Adrenal gland (tissue), 12 donors: ENCODE results near the gene DZIP1L. TPM values are rescaled to one million over a fixed set of nuclear protein-coding genes. Genes with fewer than 3 reads are reported as not detected.

Experiments
- DNase-seq, 7 donors: peaks; one replicate each; pipeline ENCODE4 v3.0.0-alpha.2; 2019 to 2020
- H3K27ac ChIP-seq, 5 donors: fragments of 200-600 bp; sonication (generic) in 4 of 5; 1 replicate in 3 of 5; 2 replicates in 2 of 5; pipeline versions ENCODE4 v1.5.1 to v1.8.0; 2016 to 2020; ENCODE audit warnings: mild to moderate bottlenecking in 1 of 5
- H3K27me3 ChIP-seq: fragments of 200-600 bp; 2 replicates; pipeline ENCODE4 v1.8.0; 2021
- H3K36me3 ChIP-seq, 2 donors: fragments of 200-600 bp; replicated peaks in 1 of 2; 1 replicate in 1 of 2; 2 replicates in 1 of 2; pipeline versions ENCODE4 v1.5.1 to v1.8.0; 2018 to 2022
- H3K4me1 ChIP-seq, 2 donors: fragments of 200-600 bp; replicated peaks in 1 of 2; 1 replicate in 1 of 2; 2 replicates in 1 of 2; pipeline versions ENCODE4 v1.5.1 to v1.8.0; 2018 to 2021
- H3K4me3 ChIP-seq, 4 donors: fragments of 200-600 bp; sonication (generic) in 3 of 4; one replicate each; pipeline ENCODE4 v1.5.1; 2016 to 2018
- H3K9me3 ChIP-seq, 3 donors: fragments of 200-600 bp; sonication (generic) in 1 of 3; replicated peaks in 1 of 3; 1 replicate in 2 of 3; 2 replicates in 1 of 3; pipeline versions ENCODE4 v1.5.1 to v1.8.0; 2016 to 2021
- CTCF ChIP-seq, 6 experiments: fragments of 450-650 bp in 4 of 6; fragments of 200-600 bp in 2 of 6; sonication (generic) in 1 of 6; IDR thresholded peaks; 1 replicate in 5 of 6; 2 replicates in 1 of 6; pipeline versions ENCODE4 v1.5.1 to v1.8.0; 2016 to 2021; ENCODE audit warnings: antibody characterized with exemption in 6 of 6, mild to moderate bottlenecking in 2 of 6, moderate library complexity in 1 of 6
- POLR2A ChIP-seq, 2 donors: fragments of 450-650 bp; IDR thresholded peaks; one replicate each; pipeline ENCODE4 v1.6.1; 2017; ENCODE audit warnings: antibody characterized with exemption in 2 of 2, mild to moderate bottlenecking in 2 of 2, moderate library complexity in 1 of 2
- WGBS, 4 donors: extraction: QIAGEN DNeasy Blood & Tissue Kit in 2 of 4; methylation state at CpG; one replicate each; pipeline versions ENCODE4 v1.1.5 to v1.1.7; 2013 to 2017; 5-methylcytosine and 5-hydroxymethylcytosine counted together
- intact Hi-C, 2 donors: fragments of 100-400 bp; cut with DNase I; formaldehyde crosslinking; loops; one replicate each; pipeline versions ENCODE4 v1.14.1 to v1.15.0; 2022 to 2023
- polyA plus RNA-seq, 3 donors: library from polyadenylated mRNA; stranded (reverse); fragments of 200-250 nt in 2 of 3; fragments of 350-450 nt in 1 of 3; fragmentation: Illumina TruSeq in 1 of 3; extraction: RNeasy Lipid Tissue Mini Kit (QIAGEN cat#74804) in 1 of 3; gene quantifications; one replicate each; pipeline ENCODE4 v1.2.3, GENCODE V29; 2013 to 2014
- total RNA-seq, 9 donors: library from RNA; depleted of rRNA in 4 of 9; stranded (reverse); fragments of >200 nt in 4 of 9; fragments of 120-200 nt in 1 of 9; fragmentation: NEBNext Ultra II Directional in 1 of 9; extraction: Animal tissue kit (Norgen Biotek cat#: 25700) in 1 of 9; gene quantifications; one replicate each; pipeline versions ENCODE4 v1.1.0 to v1.2.4, GENCODE V29; 2013 to 2023
- donor health status: healthy with polysubstance abuse.
- donor health status: Bipolar disorder and iron deficiency.
- donor health status: DM: yes; HTN: yes; CAD: no.
- donor health status: DM: no; HTN: no; CAD: no.
- donor health status: DM: no; HTN: no; CAD: no.
- donor health status: DM: yes; HTN: yes; CAD: no.

Gene DZIP1L
- total and polyA plus RNA-seq, 12 donors: 1.2 to 13.7 (median 5.2) TPM

- Histone ChIP-seq H3K36me3 (no peaks in the 10 kb centered on the region), H3K27me3 (no peaks in the 10 kb centered on the region), H3K27ac (no peak overlapping the region), H3K9me3 (no peaks in the 10 kb centered on the region), H3K4me3 (no peak overlapping the region), H3K4me1 (no peaks in the 10 kb centered on the region)
- DNase-seq: peak in 4 of 7 donors; percentile 19 to 31 (median 24)
- no peak for TF ChIP-seq POLR2A (IDR thresholded peaks at IDR 0.05)
- TF ChIP-seq CTCF (IDR thresholded peaks at IDR 0.05): no peak
- WGBS, 4 donors: 32 to 80% (median 55%) methylated on average over 1 of the region's 1 CpG
- intact Hi-C loops: no loop called here
Observed at GRCh38 chr3:138034918-138035317, 80.5 kb downstream of the DZIP1L start.

GRCh38 chr3:138033202-138033691 lies 82.2 kb downstream of the DZIP1L start:
- Histone ChIP-seq H3K4me3 (no peak overlapping the region), H3K27ac (no peak overlapping the region), H3K9me3 (no peaks in the 10 kb centered on the region), H3K27me3 (no peaks in the 10 kb centered on the region), H3K4me1 (no peaks in the 10 kb centered on the region), H3K36me3 (no peaks in the 10 kb centered on the region)
- intact Hi-C loops: no loop called here
- WGBS, 4 donors: 96 to 100% (median 99%) methylated on average over 2 of the region's 2 CpGs
- DNase-seq: no peak
- TF ChIP-seq CTCF (IDR thresholded peaks at IDR 0.05): no peak
- no peak for TF ChIP-seq POLR2A (IDR thresholded peaks at IDR 0.05)

GRCh38 chr3:138032567-138032966 lies 82.8 kb downstream of the DZIP1L start:
- WGBS, 4 donors: 88 to 95% (median 93%) methylated on average over 3 of the region's 3 CpGs
- Histone ChIP-seq H3K27ac (no peak overlapping the region), H3K36me3 (no peaks in the 10 kb centered on the region), H3K4me1 (no peaks in the 10 kb centered on the region), H3K4me3 (no peak overlapping the region), H3K9me3 (no peaks in the 10 kb centered on the region), H3K27me3 (no peaks in the 10 kb centered on the region)
- intact Hi-C loops: no loop called here
- no peak for TF ChIP-seq CTCF (IDR thresholded peaks at IDR 0.05)
- TF ChIP-seq POLR2A (IDR thresholded peaks at IDR 0.05): no peak
- DNase-seq: no peak

GRCh38 chr3:138031536-138031935 lies 83.9 kb downstream of the DZIP1L start:
- DNase-seq: no peak
- no peak overlapping the region for H3K27ac ChIP-seq
- H3K9me3 ChIP-seq: no peaks in the 10 kb centered on the region
- 76 to 94% (median 90%) methylated on average over 3 of the region's 3 CpGs for WGBS, 4 donors
- H3K4me1 ChIP-seq: no peaks in the 10 kb centered on the region
- no peaks in the 10 kb centered on the region for H3K36me3 ChIP-seq
- intact Hi-C loops: no loop called here
- no peak overlapping the region for H3K4me3 ChIP-seq
- TF ChIP-seq POLR2A (IDR thresholded peaks at IDR 0.05) (no peak), CTCF (IDR thresholded peaks at IDR 0.05) (no peak)
- H3K27me3 ChIP-seq: no peaks in the 10 kb centered on the region
